NCI-H510A treated with DMSO at 0.1 percent for 48 hours (cell line): Measurements from ENCODE around the gene GAST.
"Not testable (repeated sequence)": the region's sequence is repeated elsewhere in the genome, so short reads cannot be mapped to it uniquely, and the experiment has no call there.

Source experiments
- DNase-seq: peaks from one replicate; lab custom pipeline; 2025; lab: John Stamatoyannopoulos, UW

Gene GAST

DNA sequence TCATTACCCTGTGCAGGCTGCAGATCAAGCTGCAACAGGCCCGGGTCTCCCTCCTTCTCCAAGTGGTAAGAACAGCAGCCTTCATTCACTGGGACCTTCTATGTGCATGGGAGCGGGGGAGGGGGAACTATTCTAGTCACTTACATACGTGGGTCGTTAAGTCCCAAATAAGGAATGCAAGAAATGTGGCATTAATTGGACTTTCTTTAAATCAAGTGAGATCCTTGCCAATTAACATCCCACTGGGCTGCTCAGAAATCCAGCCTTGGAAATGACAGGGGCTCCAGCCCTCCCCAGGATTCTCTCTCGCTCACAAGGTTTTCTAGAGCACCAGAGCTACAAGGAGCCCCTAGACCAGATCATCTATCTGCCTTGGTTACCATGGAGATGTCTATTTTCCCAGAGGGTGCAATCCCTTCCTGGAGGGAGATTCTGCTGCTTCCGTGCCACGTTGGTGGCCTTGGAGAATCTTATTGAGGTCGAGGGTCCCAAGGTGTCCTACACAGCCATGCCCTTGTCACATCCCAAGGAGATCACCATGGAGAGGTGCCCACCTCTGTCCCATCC, 28.6 kb upstream of the GAST start:
- DNase-seq = no peak

DNA sequence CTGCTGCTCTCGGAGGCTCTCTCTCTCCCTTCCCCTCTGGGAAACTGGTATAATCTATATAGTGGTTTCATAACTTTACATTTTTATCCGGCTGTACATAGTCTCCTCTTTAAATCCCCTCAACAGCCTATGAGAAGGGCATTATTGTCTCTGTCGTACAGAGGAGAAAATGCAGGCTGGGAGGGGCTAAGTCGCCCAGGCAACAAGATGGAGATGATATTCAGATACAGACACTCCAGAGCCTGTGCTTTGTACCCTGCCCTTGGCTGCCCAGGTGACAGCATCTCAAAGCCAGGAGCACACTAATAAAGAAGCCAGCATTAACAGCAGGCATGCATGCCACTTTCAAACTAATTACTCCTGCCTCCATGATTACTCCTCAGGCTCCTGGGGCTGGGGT, 28.1 kb upstream of the GAST start:
- DNase-seq = no peak

DNA sequence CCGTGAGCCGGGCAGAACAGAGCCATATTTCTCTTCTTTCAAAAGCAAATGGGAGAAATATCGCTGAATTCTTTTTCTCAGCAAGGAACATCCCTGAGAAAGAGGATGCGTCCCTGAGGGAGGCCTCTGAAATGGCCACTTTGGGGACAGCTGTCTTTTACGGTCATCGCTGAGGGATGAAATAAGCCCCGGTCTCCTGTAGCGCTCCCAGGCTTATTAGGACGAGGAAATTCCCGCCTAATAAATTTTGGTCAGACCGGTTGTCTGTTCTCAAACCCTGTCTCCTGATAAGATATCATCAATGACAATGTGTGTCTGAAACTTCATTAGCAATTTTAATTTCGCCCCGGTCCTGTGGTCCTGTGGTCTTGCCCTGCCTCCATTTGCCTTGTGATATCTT, 26.4 kb upstream of the GAST start:
- not testable (repeated sequence) for DNase-seq

DNA sequence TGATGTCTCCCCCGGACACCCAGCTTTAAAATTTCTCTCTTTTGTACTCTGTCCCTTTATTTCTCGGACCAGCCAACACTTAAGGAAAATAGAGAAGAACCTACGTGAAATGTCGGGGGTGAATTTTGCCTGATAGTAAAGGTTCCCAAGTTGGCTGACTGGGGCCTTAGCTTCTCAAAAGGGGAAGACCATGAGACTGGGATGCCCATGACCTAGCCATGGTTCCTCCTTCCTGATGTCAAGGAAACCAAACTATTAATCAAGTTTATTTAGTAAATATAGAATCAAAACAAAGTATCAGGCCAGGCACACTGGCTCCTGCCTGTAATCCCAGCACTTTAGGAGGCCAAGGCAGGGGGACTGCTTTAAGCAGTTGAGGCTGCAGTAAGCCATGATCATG, 25.9 kb upstream of the GAST start:
- no peak for DNase-seq

DNA sequence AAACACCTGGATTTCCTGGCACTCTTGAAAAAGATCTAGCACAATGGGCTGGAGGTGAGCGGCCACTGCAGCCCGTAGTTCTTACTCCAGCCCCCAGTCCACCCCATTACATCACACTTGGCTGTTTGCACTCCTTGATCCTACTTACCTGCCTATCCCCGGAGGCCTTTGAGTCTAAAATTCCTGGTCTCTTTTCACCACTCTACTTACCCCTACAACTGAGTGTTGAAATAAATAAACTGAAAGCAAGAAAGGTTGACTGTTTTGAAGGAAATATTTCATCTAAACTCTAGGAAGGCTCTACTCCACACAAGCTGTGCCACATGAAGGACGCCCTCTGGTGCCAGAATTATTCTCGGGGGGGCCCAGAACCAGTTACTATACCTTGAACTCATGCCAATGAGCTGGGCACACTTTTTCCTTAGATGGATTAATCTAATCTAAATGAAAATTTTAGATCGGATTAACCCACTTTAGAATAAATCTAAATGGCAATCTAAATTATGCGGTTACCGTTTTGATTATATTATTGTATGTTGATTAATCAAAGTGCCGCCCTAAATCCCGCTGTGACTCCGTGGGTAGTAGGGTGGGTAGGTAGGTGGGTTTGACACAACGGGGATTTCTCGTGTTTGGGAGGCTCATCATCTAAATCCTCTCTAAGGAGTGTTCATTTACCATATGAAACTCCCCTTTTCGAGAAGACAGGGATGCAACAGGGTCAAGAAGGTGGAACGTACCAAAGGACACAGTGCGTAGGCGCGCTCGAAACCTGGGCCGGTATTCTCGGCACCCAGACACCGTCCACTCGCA, 24.1 kb upstream of the GAST start:
- peak; percentile 95 for DNase-seq

DNA sequence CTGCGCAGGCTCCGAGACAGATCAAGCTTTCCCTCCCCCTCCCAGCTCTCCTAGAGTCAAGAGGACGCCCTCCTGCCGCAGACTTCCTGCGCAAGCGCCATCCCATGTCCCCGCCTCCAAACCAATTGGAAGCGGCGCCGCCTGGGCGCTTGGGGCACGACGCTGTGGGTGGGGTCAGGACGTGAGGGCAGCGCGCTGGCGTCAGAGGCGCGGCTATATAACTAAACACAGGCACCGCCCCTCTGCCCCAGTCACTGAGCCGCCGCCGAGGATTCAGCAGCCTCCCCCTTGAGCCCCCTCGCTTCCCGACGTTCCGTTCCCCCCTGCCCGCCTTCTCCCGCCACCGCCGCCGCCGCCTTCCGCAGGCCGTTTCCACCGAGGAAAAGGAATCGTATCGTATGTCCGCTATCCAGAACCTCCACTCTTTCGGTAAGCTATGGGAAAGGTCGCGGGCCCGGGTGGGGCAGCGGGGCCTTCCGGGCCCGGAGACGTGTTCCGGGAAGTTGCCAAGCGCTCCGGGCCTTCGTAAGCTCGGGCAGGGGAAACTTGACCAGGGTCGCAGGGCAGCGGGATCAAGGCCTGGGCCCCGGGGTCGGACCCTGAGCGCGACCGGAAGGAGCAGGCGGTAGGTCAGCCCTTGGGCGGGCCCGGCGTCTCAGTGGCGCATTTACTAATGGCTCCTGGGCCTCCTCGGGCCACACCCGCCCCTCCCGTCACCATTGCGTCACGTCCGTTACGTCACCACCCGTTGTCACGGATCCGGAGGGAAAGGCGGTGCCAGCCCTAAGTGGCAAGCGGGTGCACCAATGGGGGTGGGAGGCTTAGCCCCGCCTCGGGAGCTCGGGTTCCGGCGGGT, 23.3 kb upstream of the GAST start, which contains the start of gene EIF1:
TSS of gene EIF1 (plus strand) at position 245 of the 856 bp plus-strand sequence. CDS start at position 399, 154 bp downstream.
- peak; percentile 99 for DNase-seq

DNA sequence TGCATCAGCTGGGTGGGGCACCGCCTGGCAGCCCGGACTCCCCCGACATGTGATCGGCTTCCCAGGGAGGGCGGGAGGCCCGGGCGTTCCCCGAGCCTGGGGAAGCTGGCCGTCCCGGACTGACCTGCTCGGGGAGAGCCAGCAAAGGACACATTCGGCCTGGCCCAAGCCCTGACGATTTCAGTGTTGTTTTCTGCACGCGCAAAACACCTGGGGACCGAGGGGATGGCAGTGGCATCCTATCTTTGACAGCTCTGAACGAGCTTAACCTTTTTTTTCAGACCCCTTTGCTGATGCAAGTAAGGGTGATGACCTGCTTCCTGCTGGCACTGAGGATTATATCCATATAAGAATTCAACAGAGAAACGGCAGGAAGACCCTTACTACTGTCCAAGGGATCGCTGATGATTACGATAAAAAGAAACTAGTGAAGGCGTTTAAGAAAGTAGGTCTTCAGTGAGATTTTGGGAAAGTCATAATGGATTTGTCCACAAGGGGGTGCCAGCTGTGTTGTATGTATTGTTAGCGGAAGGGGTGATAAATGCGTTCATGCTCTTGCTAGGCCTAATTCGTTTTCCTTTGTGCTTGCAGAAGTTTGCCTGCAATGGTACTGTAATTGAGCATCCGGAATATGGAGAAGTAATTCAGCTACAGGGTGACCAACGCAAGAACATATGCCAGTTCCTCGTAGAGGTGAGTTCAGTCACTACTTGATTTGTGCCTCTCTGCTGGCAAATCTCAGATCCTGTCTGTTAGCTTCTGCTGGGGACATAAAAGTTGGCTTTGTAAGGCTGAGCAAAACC, 22.4 kb upstream of the GAST start:
- peak; percentile 23 for DNase-seq

DNA sequence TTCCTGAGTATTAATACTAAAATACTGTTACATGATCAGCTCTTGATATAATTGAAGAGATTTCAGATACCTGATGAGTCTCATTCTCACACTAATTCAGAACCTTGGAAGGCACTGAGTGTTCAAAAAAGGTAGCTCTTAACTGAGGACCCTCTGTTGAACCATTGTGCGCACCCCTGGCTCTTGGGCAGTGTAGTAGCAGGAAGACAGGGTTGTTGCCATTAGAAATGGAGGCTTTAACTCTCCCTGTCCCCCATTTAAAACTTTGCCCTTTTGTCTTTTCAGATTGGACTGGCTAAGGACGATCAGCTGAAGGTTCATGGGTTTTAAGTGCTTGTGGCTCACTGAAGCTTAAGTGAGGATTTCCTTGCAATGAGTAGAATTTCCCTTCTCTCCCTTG, 21.6 kb upstream of the GAST start:
- no peak for DNase-seq

DNA sequence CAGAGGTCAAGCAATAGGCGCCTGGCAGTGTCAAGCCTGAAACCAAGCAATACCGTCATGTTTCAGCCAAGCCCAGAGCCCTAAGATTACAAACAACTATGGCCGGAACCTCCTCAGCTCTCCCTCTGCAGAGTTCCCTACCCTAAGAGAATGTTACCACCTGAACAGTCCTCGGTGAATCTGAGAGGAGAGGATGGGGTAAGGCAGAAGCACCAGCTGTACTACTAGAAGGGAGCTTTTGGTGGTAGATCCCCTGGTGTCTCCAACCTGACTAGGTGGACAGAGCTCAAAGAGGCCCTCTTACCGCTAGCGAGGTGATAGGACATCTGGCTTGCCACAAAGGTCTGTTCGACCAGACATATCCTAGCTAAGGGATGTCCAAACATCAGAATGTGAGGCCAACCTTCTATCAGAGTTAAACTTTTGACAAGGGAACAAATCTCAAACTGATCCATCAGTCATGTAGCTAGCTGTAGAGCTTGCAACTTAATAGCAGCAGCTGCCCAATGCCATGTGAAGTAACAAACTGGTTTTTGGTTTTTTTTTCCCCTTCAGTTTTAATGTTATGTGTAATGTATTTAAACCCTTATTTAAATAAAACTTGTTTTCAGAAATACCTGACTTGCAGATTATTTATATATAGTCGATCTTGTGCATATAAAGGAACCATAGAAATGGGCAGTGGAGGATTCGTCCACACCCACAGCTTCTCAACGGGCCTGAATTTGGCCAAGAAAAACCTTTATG, 20.9 kb upstream of the GAST start:
- DNase-seq = no peak

DNA sequence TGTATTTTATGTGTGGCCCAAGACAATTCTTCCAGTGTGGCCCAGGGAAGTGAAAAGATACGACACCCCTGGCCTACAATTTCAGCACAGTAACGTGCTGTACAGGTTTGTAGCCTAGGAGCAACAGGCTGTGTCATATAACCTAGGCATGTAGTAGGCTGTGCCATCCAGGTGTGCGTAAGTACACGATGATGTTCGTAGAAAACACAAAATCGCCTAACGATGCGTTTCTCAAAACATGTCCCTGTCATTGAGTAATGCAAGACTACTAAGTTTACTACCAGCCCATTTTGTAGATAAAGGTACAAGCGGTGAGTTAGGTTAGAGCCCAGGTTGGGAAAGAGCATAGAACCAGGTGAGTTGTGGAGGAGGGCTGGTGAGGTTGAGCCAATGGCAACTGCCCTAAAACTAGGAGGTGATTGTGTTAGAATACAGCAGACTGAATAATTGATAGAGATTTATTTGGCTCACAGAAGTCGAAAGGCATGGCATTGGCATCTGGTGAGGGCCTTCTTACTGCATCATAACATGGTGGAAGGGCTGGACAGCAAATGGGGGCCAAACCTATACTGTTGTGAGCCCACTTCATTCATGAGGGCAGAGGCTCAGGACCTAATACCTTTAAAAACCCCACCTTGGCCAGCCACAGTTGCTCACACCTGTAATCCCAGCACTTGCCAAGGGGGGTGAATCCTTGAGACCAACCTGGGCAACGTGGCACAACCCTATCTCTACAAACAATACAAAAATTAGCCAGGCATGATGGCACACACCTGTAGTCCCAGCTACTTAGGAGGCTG, 19.2 kb upstream of the GAST start:
- DNase-seq = no peak

DNA sequence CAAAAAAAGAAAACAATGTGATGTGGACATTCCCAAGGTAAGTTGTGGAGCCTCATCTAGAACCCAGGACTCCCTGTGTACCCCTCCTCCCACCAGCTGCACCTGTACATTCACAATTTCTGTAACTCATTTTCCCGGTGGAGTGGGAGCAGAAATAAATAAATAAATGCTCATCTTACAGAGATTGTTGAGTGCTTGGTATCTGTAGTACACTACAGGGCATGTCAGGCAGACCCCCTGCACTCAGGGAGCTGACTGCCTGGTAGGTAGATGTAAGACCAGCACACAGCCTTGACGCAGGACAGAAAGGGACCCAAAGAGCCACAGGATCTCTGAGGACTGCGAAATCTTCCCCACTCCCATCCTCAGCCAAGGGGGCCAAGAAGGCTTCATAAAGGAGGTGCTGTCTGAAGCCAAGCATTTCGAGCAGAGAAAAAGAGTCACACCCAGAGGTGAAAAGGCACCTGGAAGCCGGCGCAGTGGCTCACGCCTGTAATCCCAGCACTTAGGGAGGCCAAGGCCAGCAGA, 16.9 kb upstream of the GAST start:
- no peak for DNase-seq

DNA sequence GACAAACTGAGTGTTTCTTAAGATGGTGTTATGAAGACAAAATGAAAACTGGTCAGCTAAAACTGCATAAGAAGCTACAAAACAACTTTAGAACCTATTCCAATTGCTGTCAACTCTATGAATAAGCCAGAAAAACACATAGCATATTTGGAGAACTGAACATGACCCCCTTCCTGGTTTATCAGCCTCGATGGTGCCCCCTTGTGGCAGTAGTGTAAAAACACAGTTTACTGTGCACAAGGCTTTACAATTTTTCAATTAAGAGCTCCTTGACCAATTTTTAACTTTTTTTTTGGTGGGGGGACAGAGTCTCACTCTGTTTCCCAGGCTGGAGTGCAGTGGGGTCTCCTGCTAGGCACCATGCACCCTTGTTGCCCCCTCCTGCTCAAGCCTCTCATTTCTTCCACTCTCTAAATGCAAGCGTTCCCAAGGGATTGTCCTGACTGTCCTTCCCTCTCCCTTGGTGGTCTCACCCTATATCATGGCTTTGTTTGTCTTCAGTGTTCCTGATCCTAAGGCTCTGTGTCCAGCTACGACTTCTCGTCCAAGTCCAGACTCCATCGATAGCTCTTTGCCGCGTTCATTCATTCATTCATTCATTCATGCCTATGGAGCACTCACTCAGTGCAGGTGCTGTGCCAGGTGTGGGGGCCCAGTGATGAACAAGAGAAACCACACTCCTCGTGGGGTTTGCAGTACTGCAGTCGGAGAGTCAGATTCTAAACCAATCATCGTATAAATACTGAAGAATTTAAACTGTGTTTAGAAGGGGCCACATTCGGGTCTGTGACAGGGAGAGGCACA, 16.0 kb upstream of the GAST start:
- DNase-seq = peak; percentile 86

DNA sequence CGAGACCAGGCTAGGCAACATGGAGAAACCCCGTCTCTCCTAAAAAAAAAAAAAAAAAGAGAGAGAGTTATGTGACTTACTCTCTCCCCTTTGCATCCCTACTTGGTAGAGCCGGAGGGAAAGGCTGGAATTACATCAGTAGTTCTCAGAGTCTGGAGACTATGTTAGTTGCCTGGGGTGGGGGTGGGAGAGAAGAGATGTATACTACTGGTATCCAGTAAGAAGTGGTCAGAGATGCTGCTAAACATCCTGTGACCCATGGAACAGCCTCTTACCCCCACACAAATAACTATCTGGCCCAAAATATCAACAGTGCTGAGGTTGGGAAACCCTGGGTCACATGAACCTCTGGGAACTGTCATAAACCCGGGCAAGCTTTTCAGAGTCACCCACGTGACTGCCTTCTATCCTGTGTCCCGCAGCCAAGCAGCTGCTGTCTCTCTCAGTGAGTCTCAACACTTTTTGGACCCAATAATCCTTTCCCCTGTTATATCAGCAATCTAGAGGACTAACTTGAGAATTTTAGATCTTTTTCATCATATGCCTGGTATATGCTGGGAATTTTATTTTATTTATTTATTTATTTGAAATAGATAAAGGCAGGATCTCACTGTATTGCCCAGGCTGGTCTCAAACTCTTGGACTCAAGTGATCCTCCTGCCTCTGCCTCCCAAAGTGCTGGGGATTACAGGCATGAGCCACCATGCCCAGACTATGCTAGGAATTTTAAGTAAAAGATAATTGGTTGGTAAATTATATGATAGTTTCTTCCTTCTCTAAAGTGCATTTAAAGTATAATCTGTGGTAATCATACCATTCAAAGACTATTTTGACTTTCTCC, 14.8 kb upstream of the GAST start:
- DNase-seq = no peak

DNA sequence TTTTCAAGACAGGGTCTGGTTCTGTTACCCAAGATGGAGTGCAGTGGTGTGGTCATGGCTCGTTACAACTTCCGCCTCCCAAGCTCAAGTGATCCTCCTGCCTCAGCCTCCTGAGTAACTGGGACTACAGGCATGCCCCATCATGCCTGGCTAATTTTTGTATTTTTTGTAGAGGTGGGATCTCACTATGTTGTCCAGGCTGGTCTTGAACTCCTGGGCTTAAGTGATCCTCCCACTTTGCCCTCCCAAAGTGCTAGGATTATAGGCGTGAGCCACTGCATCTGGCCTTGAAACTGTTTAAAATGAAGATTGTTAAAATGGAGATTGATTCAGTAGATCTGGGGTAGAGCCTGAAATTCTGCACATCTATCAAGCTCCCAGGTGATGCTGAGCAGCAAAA, 11.3 kb upstream of the GAST start:
- DNase-seq = not testable (repeated sequence)

DNA sequence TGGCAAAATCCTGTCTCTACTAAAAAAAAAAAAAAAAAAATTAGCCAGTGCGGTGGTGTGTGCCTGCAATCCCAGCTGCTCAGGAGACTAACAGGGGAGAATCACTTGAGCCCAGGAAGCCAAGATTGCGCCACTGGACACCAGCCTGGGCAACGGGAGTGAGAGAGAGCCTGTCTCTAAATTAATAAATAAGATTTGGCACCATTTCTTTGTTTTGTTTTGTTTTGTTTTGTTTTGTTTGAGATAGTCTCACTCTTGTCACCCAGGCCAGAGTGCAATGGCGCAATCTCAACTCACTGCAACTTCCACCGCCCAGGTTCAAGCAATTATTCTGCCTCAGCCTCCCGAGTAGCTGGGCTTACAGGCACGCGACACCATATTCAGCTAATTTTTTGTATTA, 9.4 kb upstream of the GAST start:
- DNase-seq = no peak

DNA sequence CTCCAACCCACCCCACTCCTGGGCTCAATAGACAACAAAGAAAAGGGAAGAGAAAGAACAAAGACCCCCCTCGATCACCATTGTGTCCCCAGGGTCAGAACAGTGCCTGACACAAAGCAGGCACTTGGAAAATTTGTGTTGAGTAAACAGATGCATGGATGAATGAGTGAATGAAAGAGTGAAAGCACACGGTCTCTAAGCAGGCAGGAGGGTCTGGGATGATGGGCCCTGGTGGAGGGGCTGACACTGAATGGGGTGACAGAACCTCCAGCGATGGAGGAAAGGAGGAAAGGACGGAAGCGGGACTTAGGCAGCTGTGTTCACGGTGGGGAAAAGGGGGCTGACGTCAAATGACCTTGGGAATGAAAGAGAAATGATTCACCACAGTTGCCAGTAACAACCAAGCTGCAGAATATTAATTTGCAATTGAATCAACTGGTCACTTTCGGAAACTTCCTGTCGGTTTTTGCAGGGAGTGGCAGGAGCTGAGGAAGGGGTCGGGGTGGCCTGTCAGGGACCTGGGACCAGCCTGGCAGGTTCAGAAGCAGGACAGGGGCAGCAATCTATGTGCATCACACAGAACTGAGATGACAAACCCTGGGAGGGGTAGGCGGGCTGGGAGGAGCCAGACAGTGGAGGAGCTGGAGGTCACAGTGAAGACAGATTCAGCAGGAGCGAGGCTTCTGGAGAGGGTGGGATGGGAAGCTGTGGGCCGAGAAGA, 6.7 kb upstream of the GAST start:
- no peak for DNase-seq

DNA sequence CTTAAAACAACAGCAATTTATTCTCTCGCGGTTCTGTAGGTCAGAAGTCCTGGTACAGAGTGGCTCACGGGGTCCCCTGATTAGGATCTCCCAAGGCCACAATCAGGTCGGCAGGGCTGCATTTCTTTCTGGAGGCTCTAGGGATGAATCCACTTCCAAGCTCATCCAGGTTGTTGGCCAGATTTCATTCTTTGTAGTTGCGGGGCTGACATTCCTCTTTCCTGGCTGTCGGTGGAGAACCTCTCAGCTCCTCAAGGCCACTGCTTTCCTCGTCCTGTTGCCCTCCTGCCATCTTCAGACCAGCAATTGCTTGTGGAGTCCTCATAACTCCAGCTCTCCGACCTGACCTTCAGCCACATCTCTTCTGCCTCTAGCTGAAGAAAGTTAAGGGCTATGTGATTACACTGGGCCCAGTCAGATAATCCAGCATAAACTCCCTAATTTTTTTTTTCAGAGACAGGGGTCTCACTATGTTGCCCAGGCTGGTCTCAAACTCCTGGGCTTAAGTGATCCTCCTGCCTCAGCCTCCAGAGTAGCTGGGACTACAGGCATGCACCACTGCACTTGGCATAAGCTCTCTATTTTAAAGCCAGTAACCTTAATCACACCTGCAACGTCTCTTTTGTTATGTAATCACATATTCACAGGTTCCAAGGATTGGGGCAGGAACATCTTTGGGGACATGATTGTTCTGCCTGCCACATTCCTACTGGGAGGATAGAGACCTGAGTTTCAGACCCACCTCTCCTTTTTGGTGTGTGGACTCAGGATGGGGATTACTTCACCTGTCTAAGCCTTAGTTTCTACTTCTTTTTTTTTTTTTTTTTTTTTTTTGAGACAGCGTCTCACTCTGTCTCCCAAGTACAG, 4.1 kb upstream of the GAST start:
- DNase-seq = no peak
